ENCODE measurements around the gene DERL2.
A peak's percentile ranks its signal among the peaks of the same experiment; 100 is the strongest.

DERL2 gene

DNA sequence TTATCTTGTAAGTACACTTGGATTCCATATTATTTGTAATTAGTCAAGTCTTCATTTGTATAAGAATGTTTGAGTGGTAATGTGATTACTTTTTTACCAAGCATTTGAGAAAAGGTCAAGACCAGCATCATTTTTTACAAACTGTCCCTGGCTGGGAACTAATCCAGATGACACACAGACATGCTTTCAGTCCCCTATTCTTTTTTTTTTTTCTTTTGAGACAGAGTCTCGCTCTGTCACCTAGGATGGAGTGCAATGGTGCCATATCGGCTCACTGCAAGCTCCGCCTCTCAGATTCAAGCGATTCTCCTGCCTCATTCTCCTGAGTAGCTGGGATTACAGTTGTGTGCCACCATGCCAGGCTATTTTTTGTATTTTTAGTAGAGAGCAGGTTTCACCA lies 4.5 kb downstream of the DERL2 start:
- TF ChIP-seq CTCF (IDR thresholded peaks at IDR 0.05; ENCODE audit: extremely low read depth, missing control alignments) = no peak
- no peak for DNase-seq (ENCODE audit: low spot score)

DNA sequence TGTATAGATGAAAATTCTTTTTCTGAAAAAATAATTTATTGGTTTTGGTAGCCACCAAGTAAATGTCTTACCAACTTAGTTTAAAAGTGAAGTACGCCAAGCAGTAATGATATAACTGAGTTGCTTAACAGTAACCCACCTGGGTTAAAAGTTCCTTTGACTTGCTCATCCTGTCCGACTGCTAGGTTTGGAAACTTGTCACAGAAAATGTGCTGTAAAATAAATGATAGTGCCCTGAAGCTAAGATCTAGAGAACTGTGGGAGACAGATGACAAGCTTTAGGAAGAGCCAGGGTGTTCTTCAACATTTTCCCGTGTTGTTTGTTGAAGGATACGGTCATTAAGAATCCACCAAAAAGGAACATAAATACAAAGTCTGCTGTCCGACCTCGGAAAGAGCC lies 5.0 kb downstream of the DERL2 start:
- no peak for TF ChIP-seq CTCF (IDR thresholded peaks at IDR 0.05; ENCODE audit: extremely low read depth, missing control alignments)
- no peak for DNase-seq (ENCODE audit: low spot score)

GRCh38 chr17:5478992-5479391 lies 7.0 kb downstream of the DERL2 start:
- no peak for TF ChIP-seq CTCF (IDR thresholded peaks at IDR 0.05; ENCODE audit: extremely low read depth, missing control alignments)
- no peak for DNase-seq (ENCODE audit: low spot score)

DNA sequence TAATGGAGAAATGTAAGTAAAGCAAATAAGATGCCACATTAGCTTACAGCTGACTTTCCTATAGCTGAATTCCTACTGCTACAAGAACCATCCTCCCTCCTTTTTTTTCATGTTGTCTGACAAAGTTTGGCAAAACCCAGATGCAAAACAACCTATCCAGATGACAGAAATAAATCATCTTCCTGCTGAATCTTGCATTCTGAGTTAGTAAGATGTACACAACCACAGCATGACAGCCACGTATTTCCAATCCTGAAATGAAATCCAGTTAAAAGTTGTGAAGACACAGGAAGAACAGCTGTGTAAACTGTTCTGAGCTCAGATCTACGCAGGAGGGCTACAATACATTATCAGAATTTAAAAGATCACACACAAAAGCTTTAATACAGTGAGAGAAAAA lies 12.1 kb downstream of the DERL2 start:
- no peak for TF ChIP-seq CTCF (IDR thresholded peaks at IDR 0.05; ENCODE audit: extremely low read depth, missing control alignments)
- DNase-seq (ENCODE audit: low spot score) = no peak

DNA sequence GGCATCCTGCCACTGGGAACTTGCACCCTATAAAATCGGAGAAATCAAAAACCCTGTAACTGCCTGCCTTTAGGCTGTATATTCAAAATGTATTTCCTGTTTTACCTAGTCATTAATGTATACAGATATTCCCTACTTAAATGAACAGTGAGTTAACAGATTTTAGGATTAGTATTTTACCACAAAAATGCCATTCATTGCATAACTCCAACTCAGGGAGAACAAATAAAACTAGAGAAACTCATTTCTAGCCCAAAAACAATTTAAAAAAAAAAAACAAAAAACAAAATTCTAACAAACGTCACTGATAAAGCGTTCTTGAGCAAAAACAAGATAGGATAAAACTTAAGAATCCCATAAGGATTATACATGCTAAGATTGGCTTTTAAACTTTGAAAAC lies 13.5 kb downstream of the DERL2 start:
- no peak for TF ChIP-seq CTCF (IDR thresholded peaks at IDR 0.05; ENCODE audit: extremely low read depth, missing control alignments)
- no peak for DNase-seq (ENCODE audit: low spot score)

DNA sequence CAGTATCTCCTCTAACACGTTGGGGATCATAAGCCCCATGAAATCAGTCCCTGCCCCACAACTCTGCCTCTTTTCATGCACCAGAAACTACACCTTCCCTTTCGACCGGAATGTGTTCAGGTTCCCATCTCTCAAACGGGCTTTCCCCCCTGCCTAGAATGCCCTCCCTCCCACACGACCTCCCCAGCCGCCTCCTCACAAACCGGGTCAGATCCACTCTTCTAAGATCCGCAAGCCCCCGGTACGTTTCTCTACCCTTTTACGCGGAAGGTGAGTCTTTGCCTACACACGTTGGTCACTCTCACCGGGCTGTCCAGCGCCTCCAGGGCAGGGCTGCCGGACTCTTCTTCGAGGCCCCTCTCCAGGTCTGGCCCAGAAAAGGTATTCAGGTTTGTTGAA lies 17.9 kb downstream of the DERL2 start:
- no peak for TF ChIP-seq CTCF (IDR thresholded peaks at IDR 0.05; ENCODE audit: extremely low read depth, missing control alignments)
- DNase-seq (ENCODE audit: low spot score) = peak; percentile 26

DNA sequence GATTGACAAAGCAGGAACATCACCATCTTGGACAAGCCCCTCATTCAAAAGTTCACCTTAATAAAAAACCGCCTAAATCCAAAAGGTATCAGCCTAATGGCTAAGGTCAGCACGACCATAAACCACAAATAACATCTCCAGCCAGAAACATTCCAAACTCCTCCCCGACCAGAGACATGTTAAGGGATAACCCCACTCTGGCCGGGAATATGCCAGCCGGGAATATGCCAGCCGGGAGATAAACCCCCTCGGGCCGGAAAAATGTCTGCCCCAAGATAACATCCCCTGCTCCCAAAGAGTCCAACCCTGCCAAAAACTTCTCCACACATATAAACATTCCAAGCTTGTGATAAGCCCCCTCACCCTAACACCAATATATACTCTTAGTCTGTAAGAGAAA lies 18.6 kb downstream of the DERL2 start:
- no peak for TF ChIP-seq CTCF (IDR thresholded peaks at IDR 0.05; ENCODE audit: extremely low read depth, missing control alignments)
- no peak for DNase-seq (ENCODE audit: low spot score)
